ENCODE measurements around the gene FMNL2.

Gene FMNL2

DNA sequence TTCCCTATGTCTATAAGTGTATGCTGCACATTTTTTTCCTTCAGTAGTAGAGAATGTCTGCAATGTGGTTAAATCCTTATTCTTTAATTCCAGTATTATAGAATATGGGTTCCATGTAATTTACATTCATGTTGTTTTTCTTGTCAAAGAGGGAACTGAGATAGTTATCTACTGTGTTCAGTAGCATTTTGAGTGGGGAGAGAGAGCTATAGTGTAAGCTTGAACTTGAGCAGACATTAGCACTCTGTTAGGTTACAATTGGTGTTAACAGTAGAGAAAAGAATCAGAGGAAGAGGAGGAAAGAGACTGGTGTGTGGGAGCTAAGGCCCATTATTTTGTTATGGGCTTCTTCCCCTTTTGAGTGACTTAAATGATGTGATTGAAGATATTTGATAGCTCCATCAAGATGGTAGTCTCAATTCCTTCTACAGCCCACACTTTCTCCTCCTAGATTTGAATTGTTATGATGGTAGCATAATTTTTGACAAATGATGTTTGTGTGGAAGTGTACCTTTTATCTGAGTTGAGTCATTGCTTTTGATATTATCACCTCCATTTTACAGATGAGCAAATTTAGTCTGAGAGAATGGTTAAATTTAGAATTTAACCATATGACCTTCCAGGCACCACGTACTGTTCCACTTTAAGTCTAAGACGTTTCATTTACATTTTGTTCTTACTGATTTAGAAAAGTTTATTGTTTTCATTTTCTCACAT lies 71.3 kb downstream of the FMNL2 start:
- no peak for DNase-seq

DNA sequence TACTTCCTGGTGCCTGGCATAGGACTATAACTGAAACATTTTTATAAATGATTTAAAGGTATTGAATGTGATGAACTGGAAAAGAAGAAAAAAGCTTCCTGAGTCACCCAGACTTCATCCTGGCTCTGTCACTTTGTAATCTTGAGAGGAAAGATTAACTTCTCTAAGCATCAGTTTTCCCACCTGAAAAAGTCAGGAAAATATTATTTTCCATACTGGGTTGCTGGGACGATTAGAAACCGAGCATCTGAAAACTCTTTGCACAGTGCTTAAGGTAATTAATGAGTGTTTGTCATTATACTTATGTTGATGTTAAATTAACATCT lies 71.8 kb downstream of the FMNL2 start:
- no peak for DNase-seq

DNA sequence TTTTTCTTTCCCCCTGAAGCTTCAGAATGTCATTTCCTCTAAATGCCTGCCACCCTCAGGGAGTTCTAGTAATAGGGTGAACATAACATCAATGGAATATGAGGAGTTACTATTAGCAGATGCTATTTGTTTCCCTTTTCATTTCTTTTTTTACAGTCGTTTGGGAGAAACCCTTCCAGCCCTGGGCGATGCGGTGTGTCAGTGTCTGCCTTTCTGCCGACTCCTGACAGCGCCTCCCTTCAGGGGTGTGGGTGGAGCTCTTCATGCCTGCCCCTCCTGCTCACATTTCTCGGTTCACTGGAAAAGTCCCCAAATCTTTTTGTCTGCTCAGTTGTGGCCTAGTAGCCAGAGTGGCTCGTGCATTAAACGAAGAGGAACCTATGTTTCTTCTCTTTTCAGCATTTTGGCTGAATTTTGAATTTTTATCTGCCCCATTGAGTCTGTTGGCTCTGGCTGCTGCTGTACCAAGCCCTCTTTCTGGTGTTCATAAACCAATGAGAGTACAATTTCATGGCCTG lies 72.3 kb downstream of the FMNL2 start:
- no peak for DNase-seq

DNA sequence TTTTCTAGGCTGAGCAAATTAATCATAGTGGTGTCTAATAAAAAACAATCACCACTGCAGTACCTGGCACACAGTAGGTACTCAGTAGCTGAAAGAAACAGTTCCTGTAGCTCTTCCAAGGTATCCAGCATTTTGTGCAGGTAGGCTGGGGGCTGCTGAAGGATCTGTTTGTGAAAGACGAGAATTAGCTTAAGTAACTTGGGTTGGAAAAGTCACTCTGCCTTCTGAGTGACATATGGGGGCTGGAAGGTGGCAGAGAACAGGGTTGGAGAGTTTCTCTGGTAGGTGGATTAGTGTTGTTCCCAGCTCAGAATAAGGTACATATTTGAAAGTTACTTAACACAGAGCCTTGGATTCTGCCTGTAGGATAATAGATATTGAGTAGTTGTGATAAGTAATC lies 72.8 kb downstream of the FMNL2 start:
- DNase-seq = no peak

- DNase-seq = no peak
These were observed 73.3 kb downstream of the FMNL2 start for GRCh38 chr2:152408254-152408653.

GRCh38 chr2:152409386-152410164 lies 74.6 kb downstream of the FMNL2 start:
- DNase-seq = no peak

DNA sequence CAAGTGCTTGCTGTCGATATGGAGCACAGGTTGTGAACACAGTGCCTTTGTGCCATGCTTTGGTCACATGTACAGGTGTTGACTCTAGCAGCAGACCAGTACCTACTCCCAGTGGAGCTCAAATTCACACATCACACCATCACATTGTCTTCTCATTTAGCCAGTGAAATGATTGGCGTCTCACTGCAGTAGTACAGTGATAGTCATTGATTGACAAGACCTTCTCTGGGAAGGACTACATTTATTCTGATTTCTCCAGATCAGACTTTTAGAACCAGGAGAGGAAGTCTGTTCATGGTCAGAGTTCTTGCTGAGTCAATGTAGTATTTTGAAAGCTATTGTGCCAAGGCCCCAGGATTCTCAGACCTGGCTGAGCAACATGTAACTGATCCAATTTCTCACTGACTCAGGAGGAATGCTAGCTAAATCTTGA lies 75.2 kb downstream of the FMNL2 start:
- no peak for DNase-seq

DNA sequence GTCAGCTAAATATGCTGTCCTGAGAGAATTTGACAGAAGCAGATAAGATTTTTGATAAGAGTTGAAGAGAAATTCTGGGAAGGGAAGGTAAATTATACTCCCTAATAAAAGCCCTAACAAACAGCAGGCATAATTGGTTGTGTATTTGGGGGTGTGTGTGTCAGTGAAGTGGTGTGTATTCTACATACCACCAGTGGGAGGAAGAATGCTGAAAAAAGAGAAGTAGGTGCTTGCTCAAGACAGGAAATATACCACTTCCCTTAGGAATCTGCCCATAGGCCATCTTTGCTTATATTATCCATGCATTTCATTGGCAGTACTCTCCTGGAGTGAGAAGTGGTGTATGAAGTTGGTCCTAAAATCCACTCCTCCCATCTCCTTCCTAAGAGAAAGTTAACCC lies 76.2 kb downstream of the FMNL2 start:
- DNase-seq = no peak

- no peak for DNase-seq
These were observed 78.5 kb downstream of the FMNL2 start for GRCh38 chr2:152413228-152414030.

GRCh38 chr2:152415231-152415642 lies 80.3 kb downstream of the FMNL2 start:
- no peak for DNase-seq

- DNase-seq = no peak
These were observed 80.8 kb downstream of the FMNL2 start for GRCh38 chr2:152415796-152416195.

DNA sequence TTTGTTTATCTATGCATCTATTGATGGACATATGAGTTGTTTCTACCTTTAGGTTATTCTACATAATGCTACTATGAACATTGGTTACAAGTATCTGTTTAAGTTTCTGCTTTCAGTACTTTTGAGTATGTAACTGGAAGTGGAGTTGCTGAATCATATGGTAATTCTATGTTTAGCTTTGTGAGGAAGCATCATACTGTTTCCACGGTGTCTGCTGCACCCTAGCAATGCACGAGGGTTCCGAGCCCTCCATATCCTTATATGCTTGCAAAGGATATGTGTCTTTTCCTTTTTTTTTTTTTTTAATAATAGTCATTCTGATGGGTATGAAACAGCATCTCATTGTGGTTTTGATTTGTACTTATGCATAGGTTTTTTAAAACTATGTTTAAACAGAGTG lies 83.7 kb downstream of the FMNL2 start:
- DNase-seq = no peak

DNA sequence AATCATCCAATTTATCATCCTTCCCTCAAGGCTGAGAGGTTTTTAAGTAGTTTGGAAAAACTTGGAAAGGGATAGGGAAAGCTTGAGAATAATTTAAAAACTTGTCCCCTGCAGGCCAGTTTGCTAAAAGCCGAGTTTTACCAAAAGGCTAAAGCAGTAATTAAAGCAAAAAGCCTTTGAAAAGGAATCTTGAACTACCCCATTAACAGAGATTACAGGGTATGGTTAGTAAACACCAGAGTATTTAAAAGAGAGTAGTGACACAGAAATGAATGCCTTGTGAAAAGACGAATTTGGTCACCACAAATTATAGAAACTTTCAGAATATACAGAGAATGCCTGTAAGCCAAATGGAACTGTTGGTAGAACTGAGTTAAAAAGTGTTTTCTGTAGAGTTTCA lies 85.0 kb downstream of the FMNL2 start:
- DNase-seq = no peak

GRCh38 chr2:152420363-152420762 lies 85.4 kb downstream of the FMNL2 start:
- DNase-seq = no peak

DNA sequence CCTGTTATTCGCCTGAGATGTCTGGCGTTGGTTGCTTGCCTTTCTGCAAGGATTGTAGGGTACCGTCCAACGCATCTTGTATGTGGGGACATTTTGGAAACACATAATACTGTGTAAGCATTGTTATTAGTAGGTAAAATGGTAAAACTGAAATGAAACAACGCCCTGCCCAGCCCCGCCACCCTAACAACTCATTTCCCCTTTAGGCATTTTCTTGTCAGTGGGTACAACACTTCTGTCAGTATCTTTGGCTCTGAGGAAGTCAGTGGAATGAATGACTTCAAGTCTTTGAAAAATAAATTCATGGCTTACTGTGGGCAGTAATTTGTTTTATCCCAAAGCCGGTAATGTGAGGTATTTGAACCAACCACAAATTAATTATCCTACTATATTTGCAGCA lies 86.0 kb downstream of the FMNL2 start:
- no peak for DNase-seq

DNA sequence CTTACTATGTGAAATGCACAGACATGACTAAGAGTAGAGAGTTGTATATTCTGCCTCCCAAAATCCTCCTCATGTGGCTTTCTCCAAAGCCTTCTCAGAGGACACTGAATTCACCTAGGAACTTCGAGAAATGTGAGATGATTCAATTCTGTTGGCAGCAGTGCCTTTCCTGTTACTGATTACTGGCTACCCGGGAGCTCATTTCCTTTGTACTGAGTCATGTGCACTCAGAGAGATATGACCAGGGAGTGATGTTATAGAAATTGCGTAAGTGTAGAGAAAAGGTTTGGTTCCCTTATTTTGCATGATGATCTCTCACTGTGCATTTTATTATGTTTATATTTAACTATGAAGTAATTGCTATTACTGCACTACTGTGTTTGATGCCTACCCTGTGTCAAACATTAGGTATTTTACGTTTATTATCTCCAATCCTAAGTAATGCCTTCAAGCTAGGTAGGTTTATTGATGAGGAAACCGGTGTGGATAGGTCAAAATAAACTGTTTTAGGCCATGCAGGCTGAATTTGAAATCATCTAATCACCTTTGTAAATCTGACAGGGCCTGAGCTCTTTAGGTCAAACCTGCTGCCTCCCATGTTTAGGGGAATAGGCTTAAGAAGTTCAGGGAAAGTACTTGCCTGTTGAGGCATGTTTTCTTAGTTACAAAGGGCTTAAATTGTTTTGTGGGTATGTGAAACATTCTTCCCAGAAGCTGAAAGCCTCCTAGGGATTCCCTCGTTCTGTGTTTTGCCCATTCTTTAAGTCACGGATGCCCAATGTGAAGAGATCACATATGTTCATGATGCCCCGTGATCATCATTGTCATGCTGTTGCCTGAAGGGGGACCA lies 86.8 kb downstream of the FMNL2 start:
- no peak for DNase-seq

- DNase-seq = no peak
These were observed 88.7 kb downstream of the FMNL2 start for GRCh38 chr2:152423684-152424083.

GRCh38 chr2:152425765-152426727 lies 91.1 kb downstream of the FMNL2 start:
- no peak for DNase-seq

- DNase-seq = no peak
These were observed 91.8 kb downstream of the FMNL2 start for GRCh38 chr2:152426801-152427200.

DNA sequence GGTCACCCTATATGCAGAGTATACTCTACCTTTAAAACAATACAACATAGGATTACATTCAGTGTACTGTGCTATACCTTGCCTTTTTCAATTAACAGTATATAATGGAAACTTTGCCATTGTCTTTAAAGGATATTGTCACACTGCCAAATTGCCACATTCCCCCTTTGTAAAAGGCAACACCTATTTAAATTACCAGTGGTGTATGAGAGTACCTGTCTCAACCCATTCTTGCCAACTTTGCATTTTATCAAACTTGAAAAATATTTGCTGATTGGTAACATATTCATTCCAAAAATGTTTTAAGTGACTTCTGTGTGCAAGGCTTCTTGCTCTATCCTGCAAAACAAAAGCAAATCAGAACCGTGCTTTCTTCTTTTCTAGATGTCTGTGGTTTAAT lies 92.9 kb downstream of the FMNL2 start:
- no peak for DNase-seq

- DNase-seq = no peak
These were observed 94.0 kb downstream of the FMNL2 start for GRCh38 chr2:152428800-152429582.
